EH (cell line): ENCODE data around the gene OPN1SW.

ENCODE experiments used
- DNase-seq: peaks from one replicate; pipeline ENCODE4 v3.0.0-alpha.2; 2015; ENCODE audit warnings: low read depth

Gene OPN1SW

DNA sequence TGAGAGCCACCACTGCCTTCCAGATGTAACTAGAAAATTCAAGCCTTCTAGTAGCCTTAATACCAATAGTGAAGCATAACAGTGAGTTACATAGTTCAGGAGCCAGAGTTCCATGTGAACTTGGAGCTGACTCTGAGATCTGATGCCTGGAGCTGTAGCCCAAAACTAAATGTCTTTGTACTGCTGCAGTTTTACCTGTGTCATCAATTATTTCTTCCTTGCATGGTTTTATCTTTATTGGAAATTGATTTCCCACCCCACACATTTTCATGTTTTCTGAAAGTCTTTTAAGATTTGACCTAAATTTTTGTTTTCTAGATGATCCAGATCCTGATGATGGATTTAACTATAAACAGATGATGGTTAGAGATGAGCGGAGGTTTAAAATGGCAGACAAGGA is 17.0 kb downstream of the OPN1SW start:
- no peak for DNase-seq

DNA sequence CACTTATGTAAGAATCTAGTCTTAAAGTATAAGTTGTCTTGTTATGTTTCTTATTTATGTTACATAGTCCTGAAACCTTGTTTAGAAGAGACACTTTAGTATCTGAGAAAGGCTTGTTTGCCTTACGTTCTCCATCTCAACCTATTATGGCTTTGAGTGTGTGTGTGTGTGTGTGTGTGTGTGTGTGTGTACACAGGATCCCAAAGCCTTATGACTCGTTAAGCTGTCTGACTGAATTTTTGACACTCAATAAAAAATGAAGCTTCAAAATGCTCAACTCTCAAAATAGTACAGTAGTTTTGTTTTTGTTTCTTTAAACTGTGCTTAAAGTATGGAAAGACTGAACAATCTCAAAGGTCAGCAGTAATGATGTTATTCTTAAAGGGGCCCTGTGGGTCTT is 18.4 kb downstream of the OPN1SW start:
- peak; percentile 81 for DNase-seq

GRCh38 chr7:128755819-128756476 is 19.6 kb downstream of the OPN1SW start:
- peak; percentile 98 for DNase-seq

DNA sequence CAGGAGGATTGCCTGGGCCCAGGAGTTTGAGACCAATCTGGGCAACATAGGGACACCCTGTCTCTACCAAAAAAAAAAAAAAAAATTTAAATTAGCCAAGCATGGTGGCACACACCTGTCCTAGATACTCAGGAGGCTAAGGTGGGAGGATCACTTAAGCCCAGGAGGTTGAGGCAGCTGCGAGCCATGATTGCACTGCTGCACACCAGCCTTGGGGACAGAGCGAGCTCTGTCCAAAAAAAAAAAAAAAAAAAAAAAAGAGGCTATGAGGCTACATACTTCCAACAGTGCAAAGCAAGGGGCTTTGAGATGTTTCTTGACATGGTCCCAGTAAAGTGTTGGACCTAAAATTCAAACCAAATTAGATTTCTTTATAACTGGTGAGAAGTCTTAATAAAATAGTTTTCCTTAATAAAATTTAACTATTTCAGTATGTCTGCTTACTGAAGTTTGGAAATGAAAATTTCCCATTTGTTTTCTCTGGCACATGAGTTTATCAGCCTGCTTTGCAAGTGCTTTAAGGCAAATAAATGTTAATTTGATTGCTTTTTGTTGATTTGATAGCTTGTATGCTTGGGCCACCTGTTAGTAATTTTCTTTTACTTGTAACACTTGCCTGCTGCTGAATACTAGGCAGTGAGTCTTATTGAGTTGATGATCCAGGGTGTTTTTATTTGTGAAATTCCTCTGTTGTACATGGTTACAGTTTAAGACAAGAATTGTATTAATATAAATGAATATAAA is 20.3 kb downstream of the OPN1SW start:
- DNase-seq = no peak

DNA sequence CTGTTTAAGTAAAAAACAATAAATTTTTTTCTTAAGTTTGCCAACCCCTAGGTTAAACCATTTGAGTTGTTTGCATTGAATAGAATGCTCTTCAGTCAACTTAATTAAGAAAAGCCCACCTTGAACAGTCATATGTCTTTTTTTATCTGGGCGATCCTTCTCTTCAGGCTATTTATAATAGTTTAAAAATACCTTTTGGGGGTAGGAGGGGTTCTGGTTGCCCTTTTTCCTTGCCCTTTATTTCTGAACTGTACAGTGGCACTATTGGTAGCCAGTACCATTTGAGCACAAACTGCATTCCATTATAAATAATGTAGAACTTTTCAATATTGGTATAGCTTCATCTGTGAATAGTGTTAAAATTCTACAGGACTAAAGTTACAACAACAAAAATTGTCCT is 23.3 kb downstream of the OPN1SW start:
- DNase-seq = no peak

- no peak for DNase-seq
These were observed 28.1 kb downstream of the OPN1SW start for GRCh38 chr7:128747327-128748079.

GRCh38 chr7:128745706-128746105 is 29.9 kb downstream of the OPN1SW start:
- DNase-seq = no peak

GRCh38 chr7:128744366-128744905 is 31.2 kb downstream of the OPN1SW start:
- no peak for DNase-seq

DNA sequence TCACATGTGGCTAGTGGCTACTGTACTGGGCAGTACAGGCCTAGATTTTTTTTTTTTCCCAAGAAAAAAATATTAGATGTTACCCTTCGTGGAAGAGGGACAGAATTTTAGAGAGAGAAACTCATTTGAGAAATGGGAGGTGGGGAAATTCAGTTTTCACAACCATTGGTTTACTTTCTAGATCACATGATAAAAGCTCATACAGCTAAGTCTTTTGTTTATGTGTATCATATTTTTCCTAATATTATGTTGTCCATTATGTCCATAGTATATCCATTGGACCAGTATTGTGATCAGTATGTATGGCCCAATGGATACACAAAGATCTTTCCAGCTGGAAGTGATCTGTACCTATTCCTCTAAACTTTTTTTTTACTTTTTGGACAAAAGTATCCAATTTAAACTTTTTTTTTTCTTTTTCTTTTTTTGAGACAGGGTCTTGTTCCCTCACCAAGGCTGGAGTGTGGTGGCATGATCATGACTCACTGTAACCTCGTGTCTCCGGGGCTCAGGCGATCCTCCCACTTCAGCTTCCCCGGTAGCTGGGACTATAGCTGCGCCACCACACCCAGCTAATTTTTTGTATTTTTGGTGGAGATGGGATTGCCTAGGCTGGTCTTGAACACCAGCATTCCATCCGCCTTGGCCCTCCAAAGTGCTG is 32.4 kb downstream of the OPN1SW start:
- peak; percentile 23 for DNase-seq

DNA sequence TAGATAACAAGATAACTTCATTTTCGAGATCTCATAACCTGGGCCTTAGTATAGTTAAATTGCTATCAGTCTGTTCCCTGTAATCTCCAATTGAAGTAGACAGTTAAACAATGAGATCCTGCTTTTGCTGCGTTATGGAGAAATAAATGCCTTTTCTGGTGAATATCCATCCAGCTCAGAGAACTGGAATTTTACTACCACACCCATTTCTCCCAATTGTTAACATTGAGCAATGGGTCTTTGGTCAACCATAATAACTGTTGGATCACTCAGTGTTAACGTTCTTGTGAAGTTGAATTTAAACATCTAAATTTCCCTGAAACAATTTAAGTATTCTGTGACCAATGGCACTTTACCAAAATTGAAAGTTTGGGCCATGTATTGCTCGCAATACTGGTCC is 33.4 kb downstream of the OPN1SW start:
- peak; percentile 83 for DNase-seq

DNA sequence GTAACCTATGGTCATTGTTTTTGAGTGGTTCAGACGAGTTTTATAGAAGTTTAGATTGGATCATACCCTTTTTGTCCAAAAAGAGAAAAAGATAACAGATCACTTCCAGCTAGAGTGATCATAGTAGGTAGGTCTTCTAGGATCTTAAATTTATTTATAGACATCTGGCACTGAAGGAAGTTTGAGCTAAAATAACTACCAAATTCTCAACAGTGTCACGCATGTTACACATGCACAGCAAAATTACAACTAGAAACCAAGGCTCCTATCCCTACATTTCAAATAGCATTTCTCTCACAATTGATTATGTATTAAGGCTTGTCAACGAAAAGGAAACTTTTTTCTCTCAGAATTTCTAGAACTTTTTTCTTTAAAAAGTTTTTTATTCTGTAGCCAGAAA is 34.1 kb downstream of the OPN1SW start:
- peak; percentile 40 for DNase-seq

DNA sequence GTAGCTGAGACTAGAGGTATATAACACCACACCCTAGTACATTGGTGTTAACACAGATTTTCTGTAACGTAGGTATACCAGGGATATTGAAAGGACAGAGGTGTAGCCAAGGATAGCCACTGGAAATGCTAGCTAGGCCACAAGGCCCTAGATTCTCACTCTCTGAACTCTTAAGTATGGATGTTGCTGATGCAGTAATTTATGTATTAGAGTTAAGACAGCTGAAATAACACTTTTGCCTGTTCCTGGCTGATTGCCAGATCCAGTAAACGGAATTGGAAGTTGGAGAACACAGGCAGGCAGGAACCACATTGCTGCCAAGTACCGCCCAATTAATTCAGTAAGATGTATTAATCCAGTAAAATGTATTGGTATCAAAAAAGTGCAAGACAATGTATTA is 34.6 kb downstream of the OPN1SW start:
- DNase-seq = peak; percentile 50

DNA sequence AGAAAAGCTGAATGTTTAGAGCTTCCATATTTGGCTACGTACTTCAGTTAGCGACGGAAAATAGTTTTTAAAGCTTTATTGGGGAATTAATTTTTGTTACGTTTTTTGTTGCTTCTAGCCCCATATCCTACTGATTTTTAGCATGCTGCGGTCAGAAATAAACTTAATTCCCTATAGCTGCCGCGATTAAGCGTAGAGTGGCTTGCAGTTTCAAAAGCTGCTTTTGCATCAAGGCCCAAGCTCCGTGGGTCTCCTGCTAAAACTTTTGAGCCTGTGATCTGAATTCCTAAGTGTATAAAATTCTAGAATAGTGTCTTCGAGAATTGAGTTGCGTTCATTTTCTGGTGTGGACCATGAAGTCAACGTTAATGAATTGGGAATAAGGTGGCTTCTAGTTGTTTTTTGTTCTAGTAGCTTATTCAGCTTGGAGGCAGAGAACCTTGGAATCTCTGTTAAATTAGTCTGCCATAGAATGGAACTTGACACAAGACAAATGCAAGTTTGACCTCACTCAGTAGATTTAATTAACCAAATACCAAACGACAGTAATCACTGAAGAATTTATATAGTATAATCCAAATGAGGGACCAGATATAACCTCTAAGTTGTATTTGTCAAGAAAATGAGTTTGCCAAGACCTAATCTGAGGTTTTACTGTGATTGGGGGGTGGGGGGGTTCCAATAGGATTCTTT is 35.5 kb downstream of the OPN1SW start:
- DNase-seq = peak; percentile 58

DNA sequence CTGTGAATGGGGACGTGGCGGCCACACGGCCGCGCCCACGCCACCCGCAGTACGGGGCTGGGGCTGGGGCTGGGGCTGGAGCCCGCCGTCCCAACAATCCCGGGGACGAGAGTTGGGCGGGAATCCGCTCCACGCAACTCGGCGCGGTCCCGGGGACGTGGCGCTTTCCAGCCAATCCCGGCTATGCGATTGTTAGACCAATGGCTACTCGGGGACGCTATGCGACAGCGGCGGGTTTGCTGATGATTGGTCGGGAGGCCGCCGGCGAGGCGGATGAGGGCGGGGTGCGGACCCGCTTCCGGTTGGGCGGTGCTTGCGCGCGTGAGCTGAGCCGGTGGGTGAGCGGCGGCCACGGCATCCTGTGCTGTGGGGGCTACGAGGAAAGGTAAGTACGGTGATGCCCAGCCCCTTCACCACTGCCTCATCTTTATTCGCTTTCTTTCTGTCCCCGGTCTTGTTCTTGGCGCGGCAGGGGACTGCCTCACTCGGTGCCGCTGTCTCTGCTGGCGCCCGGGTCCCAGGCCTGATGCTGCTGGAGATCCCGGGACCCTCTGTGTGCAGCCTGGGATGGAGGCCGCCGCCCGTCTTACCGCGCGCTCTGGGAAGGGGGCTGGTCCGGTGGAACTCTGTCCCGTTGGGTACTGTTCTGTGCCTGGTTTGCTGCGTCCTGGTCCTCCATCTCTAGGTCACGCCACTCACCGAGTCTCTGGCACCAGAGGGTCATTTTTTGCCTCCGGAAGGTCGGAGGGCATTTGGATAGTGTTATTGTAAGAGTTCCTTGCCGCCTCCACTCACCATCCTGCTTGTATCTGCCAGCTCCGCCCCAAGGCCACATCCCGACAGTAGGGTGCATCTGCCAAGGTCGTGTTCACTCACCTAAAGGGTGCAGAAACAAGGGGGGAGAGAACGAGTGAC is 36.3 kb downstream of the OPN1SW start, which contains the start of gene CALU:
Gene CALU (plus strand): TSS at position 312 of the 915 bp plus-strand sequence. CDS start 9,225 bp downstream, outside the sequence.
- DNase-seq = peak; percentile 98

GRCh38 chr7:128738570-128739047 is 37.0 kb downstream of the OPN1SW start:
- DNase-seq = no peak

GRCh38 chr7:128737867-128738385 is 37.7 kb downstream of the OPN1SW start:
- peak; percentile 90 for DNase-seq

DNA sequence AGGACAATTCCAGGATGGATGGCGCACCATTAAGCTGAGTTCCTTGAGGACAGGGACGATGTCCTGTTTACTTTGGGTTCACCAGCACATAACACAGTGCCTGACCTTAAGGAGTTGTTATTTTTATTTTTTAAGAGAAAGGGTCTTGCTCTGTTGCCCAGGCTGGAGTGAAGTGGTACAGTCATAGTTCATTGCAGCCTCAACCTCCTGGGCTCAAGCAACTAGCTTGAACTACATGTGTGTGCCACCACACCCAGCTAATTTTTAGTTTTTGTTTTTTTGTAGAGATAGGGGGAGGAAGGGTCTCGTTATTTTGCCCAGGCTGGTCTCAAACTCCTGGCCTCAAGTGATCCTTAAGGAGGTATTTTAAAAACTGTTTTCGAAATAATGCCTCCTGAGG is 38.2 kb downstream of the OPN1SW start:
- DNase-seq = no peak

- no peak for DNase-seq
These were observed 40.2 kb downstream of the OPN1SW start for GRCh38 chr7:128735436-128735835.

DNA sequence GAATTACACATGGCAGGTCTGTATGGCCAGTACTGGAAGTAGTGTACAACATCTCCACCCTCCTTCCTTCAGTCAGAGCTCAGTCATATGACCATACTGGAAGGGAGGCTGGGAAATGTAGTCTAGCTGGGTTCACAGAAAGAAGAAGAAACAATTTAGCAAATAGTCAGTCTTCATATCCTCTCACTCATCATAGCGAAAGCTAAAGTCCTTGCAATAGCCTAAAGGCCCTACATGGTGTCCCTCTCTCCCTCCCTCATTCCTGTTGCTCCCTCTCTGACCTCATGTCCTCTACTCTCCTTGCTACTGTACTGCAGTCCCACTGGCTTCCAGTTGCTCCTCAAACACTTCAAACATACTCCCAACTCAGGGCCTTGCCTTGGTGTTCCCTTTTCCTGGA is 40.7 kb downstream of the OPN1SW start:
- no peak for DNase-seq

- no peak for DNase-seq
These were observed 42.3 kb downstream of the OPN1SW start for GRCh38 chr7:128733278-128733645.
